GM12878 (cell line): ENCODE measurements around the gene ANKRD44. TPM values are rescaled to one million over a fixed set of nuclear protein-coding genes. Genes with fewer than 3 reads are reported as not detected.

Source experiments
- ATAC-seq: fragments of 200-7000 bp; cut with Tn5 transposase; 3 replicates; pipeline ENCODE4 v1.9.1; 2020; ENCODE audit warnings: mild to moderate bottlenecking, moderate library complexity
- BruUV-seq: library from RNA; stranded (reverse); fragments of 400-500 nt; replicated peaks from 2 replicates; lab custom pipeline; 2021; lab: Mats Ljungman, UMichigan
- CTCF ChIA-PET: fragments of 300-600 bp; sonication (Branson Sonifier 250); formaldehyde crosslinking; extraction: SDS; loops from one replicate; lab custom pipeline; 2021; ENCODE audit warnings: inconsistent platforms; lab: Yijun Ruan, JAX
- POLR2A ChIA-PET: fragments of 350-600 bp; formaldehyde crosslinking; extraction: SDS; loops from one replicate; lab custom pipeline; 2021; ENCODE audit warnings: inconsistent platforms; lab: Charles Lee
- RAD21 ChIA-PET: fragments of 300-600 bp; sonication (Branson Sonifier 250); formaldehyde crosslinking; loops from one replicate; lab custom pipeline; 2023; ENCODE audit warnings: antibody characterized with exemption; ENCODE audit not compliant: unreplicated experiment; lab: Charles Lee
- SMC1A ChIA-PET: fragments of 300-600 bp; sonication (Branson Sonifier 250); formaldehyde crosslinking; loops from one replicate; lab custom pipeline; 2023; ENCODE audit not compliant: unreplicated experiment, uncharacterized antibody; lab: Charles Lee
- DNase-seq: peaks from one replicate; pipeline ENCODE4 v3.0.0-alpha.2; 2011; ENCODE audit warnings: low read depth, low spot score
- FAIRE-seq: peaks from 3 replicates; lab custom pipeline; 2011; peaks lifted over from hg19 to GRCh38; lab: Jason Lieb, UNC
- H2AFZ ChIP-seq: 2 replicates; pipeline ENCODE4 v1.6.0; 2011; ENCODE audit warnings: low read depth, low read length, control low read depth; ENCODE audit not compliant: control insufficient read depth
- H3K27ac ChIP-seq: 2 replicates; pipeline ENCODE4 v1.5.1; 2011; ENCODE audit warnings: control low read depth; ENCODE audit not compliant: control insufficient read depth, insufficient read depth
- H3K27me3 ChIP-seq, 2 experiments: replicated peaks in 1 of 2; 2 replicates each; pipeline versions ENCODE4 v1.6.0 to v1.6.1; 2011; ENCODE audit warnings: low read length in 1 of 2; ENCODE audit not compliant: control insufficient read depth in 2 of 2, insufficient read depth in 2 of 2
- H3K36me3 ChIP-seq, 2 experiments: 2 replicates each; pipeline ENCODE4 v1.5.1; 2011; ENCODE audit warnings: low read length in 1 of 2; ENCODE audit not compliant: control insufficient read depth in 2 of 2, insufficient read depth in 2 of 2
- H3K4me1 ChIP-seq: 2 replicates; pipeline ENCODE4 v1.6.1; 2011; ENCODE audit warnings: mild to moderate bottlenecking, low read length, moderate library complexity, mixed read lengths; ENCODE audit not compliant: control insufficient read depth, insufficient read depth
- H3K4me2 ChIP-seq: 2 replicates; pipeline ENCODE4 v1.6.0; 2011; ENCODE audit warnings: control low read depth; ENCODE audit not compliant: control insufficient read depth, insufficient read depth
- H3K4me3 ChIP-seq: fragments of 200-600 bp; sonication (generic); 2 replicates; pipeline ENCODE4 v1.5.1; 2016
- H3K79me2 ChIP-seq: 2 replicates; pipeline ENCODE4 v1.6.0; 2011; ENCODE audit warnings: low read length; ENCODE audit not compliant: control insufficient read depth, insufficient read depth
- H3K9ac ChIP-seq: 2 replicates; pipeline ENCODE4 v1.8.0; 2011; ENCODE audit warnings: low read length, control low read depth, mixed read lengths; ENCODE audit not compliant: control insufficient read depth, insufficient read depth
- H3K9me3 ChIP-seq: replicated peaks from 3 replicates; pipeline ENCODE4 v1.5.1; 2011; ENCODE audit warnings: mild to moderate bottlenecking, low read length; ENCODE audit not compliant: control insufficient read depth, insufficient read depth
- H4K20me1 ChIP-seq: 2 replicates; pipeline ENCODE4 v1.6.0; 2011; ENCODE audit not compliant: control insufficient read depth, insufficient read depth
- BCL11A ChIP-seq: IDR thresholded peaks from 2 replicates; pipeline ENCODE4 v1.6.1; 2011; ENCODE audit warnings: low read depth, low read length
- CHD4 ChIP-seq: fragments of 200-600 bp; sonication (generic); IDR thresholded peaks from 2 replicates; pipeline ENCODE4 v1.6.1; 2016; ENCODE audit warnings: mild to moderate bottlenecking
- ESRRA ChIP-seq: IDR thresholded peaks from 2 replicates; pipeline ENCODE4 v1.6.1; 2012; ENCODE audit warnings: mild to moderate bottlenecking, low read length, improper control_type of control experiment
- HDGF ChIP-seq: fragments of 450-650 bp; IDR thresholded peaks from 2 replicates; pipeline ENCODE4 v1.6.1; 2016; ENCODE audit warnings: antibody characterized with exemption
- MLLT1 ChIP-seq: fragments of 450-650 bp; IDR thresholded peaks from 2 replicates; pipeline ENCODE4 v1.6.1; 2016; ENCODE audit warnings: mild to moderate bottlenecking
- MTA2 ChIP-seq: fragments of 450-650 bp; IDR thresholded peaks from 2 replicates; pipeline ENCODE4 v1.6.1; 2016; ENCODE audit warnings: low read depth, mild to moderate bottlenecking, moderate library complexity
- NR2C1 ChIP-seq: fragments of 450-650 bp; IDR thresholded peaks from 2 replicates; pipeline ENCODE4 v1.6.1; 2017; ENCODE audit warnings: antibody characterized with exemption, mild to moderate bottlenecking, moderate library complexity
- NR2F1 ChIP-seq: fragments of 450-650 bp; conservative IDR thresholded peaks from 2 replicates; pipeline ENCODE4 v1.6.1; 2017; ENCODE audit warnings: mild to moderate bottlenecking
- TCF7 ChIP-seq: IDR thresholded peaks from 2 replicates; pipeline ENCODE4 v1.6.1; 2014; ENCODE audit warnings: antibody characterized with exemption, borderline replicate concordance
- YBX1 ChIP-seq: fragments of 450-650 bp; IDR thresholded peaks from 2 replicates; pipeline ENCODE4 v1.6.1; 2016; ENCODE audit warnings: antibody characterized with exemption
- ZBTB33 ChIP-seq: fragments of 450-650 bp; IDR thresholded peaks from 2 replicates; pipeline ENCODE4 v1.6.1; 2017; ENCODE audit warnings: mild to moderate bottlenecking
- WGBS: methylation state at CpG from one replicate; pipeline ENCODE4 v1.1.6; 2016; ENCODE audit warnings: low lambda C conversion rate; ENCODE audit not compliant: insufficient replicate concordance, insufficient coverage; ENCODE audit errors: missing lambda C conversion rate; 5-methylcytosine and 5-hydroxymethylcytosine counted together
- in situ Hi-C: fragments of 300-500 bp; cut with MboI; formaldehyde crosslinking; loops from 9 replicates; pipeline ENCODE4 v1.14.3; 2018; ENCODE audit warnings: mixed read lengths
- intact Hi-C: fragments of 100-400 bp; cut with micrococcal nuclease; formaldehyde crosslinking; loops from one replicate; pipeline ENCODE4 v1.14.2; 2022; ENCODE audit not compliant: unreplicated experiment
- polyA plus RNA-seq, 11 experiments: library from polyadenylated mRNA; depleted of rRNA in 4 of 11; unstranded in 6 of 11; stranded (reverse) in 5 of 11; fragments of >200 nt; fragmentation: Nextera tagmentation in 4 of 11; fragmentation: Illumina TruSeq in 1 of 11; extraction: Ambion mirVana in 4 of 11; extraction: Trizol in 1 of 11; gene quantifications; 1 replicate in 1 of 11; 2 replicates in 10 of 11; pipeline versions ENCODE4 v1.2.1 to v1.2.3, GENCODE V29; 2011 to 2016; ENCODE audit warnings: inconsistent platforms in 2 of 11, missing spikeins in 2 of 11, low read depth in 1 of 11
- total RNA-seq, 4 experiments: library from RNA; depleted of rRNA in 3 of 4; stranded (reverse); fragments of >200 nt in 3 of 4; fragmentation: Illumina TruSeq in 1 of 4; extraction: Trizol in 1 of 4; gene quantifications; 2 replicates each; pipeline versions ENCODE4 v1.2.1 to v1.2.3, GENCODE V29; 2013 to 2021
- TF ChIP-seq, protein P1 (sequence below): IDR thresholded peaks from 2 replicates; pipeline ENCODE4 v1.6.1; 2012; ENCODE audit warnings: low read depth, low read length, improper control_type of control experiment
- TF ChIP-seq, protein P2 (sequence below): IDR thresholded peaks from 2 replicates; pipeline ENCODE4 v1.6.1; 2012; ENCODE audit warnings: improper control_type of control experiment, low read depth, low read length; ENCODE audit not compliant: insufficient replicate concordance
- TF ChIP-seq, protein P3 (sequence below): fragments of 450-650 bp; IDR thresholded peaks from 2 replicates; pipeline ENCODE4 v1.6.1; 2018; ENCODE audit warnings: borderline replicate concordance, mild to moderate bottlenecking; ENCODE audit not compliant: partially characterized antibody

ANKRD44 gene
- total and polyA plus RNA-seq, 10 of the 15 experiments (the other 5 are each of a cell fraction or from before 2014, with no cell fraction given), result 19.1 to 99.1 (median 59.6) TPM

DNA sequence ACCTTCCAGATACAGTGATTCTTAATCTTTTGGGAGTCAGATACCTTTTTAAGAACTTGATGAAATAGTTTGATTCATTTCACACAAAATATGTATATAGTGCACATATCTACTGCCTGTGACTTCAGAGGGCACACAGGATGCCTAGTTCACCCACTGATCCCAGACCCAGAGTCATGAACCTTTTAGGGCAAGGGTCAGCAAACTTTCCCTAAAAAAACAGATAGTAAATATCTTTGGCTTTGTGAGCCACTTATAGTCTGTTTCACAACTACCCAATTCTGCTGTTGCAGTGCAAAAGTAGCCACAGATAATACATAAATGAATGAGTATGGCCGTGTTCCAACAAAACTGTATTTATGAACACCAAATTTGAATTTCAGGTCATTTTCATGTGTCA lies 124.9 kb downstream of the ANKRD44 start:
- Histone ChIP-seq H3K4me2 (no peak overlapping the region), H3K79me2 (peaks cover 35% of the 10 kb centered on the region), H2AFZ (no peak overlapping the region), H3K9ac (no peak overlapping the region), H3K27me3 (no peaks in the 10 kb centered on the region), H4K20me1 (no peaks in the 10 kb centered on the region), H3K4me3 (no peak overlapping the region), H3K27ac (no peak overlapping the region), H3K36me3 (peaks cover 4 to 11% of the 10 kb centered on the region in 2 experiments; a peak in 3 of 4 replicates), H3K4me1 (no peaks in the 10 kb centered on the region), H3K9me3 (no peaks in the 10 kb centered on the region)
- SMC1A ChIA-PET, result interaction anchor here (20.9 kb wide), 1 partner anchor 71 kb away, joined by 478 read pairs; no protein-coding TSS in a partner anchor
- intact Hi-C loops, result no loop called here
- RAD21 ChIA-PET, result no interaction called here
- BruUV-seq, result no TSS peak
- no peak for DNase-seq
- FAIRE-seq, result no peak
- no peak for ATAC-seq
- POLR2A ChIA-PET, result interaction anchor here (0.5 to 1.3 kb wide), 2 partner anchors 32 to 149 kb away, joined by 3 read pairs; no protein-coding TSS in a partner anchor
- WGBS, result 32% methylated on average over 1 of the region's 1 CpG
- CTCF ChIA-PET, result interaction anchor here (1.4 kb wide), 1 partner anchor 72 kb away, joined by 4 read pairs; no protein-coding TSS in a partner anchor
- in situ Hi-C loops, result no loop called here
- TF ChIP-seq, protein P1, sequence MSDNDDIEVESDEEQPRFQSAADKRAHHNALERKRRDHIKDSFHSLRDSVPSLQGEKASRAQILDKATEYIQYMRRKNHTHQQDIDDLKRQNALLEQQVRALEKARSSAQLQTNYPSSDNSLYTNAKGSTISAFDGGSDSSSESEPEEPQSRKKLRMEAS, result no peak
- TF ChIP-seq MLLT1 (no peak), NR2C1 (no peak), HDGF (no peak), YBX1 (no peak), BCL11A (no peak), CHD4 (no peak), TCF7 (no peak), ESRRA (no peak), NR2F1 (no peak), MTA2 (no peak), ZBTB33 (no peak)
- TF ChIP-seq, protein P2, sequence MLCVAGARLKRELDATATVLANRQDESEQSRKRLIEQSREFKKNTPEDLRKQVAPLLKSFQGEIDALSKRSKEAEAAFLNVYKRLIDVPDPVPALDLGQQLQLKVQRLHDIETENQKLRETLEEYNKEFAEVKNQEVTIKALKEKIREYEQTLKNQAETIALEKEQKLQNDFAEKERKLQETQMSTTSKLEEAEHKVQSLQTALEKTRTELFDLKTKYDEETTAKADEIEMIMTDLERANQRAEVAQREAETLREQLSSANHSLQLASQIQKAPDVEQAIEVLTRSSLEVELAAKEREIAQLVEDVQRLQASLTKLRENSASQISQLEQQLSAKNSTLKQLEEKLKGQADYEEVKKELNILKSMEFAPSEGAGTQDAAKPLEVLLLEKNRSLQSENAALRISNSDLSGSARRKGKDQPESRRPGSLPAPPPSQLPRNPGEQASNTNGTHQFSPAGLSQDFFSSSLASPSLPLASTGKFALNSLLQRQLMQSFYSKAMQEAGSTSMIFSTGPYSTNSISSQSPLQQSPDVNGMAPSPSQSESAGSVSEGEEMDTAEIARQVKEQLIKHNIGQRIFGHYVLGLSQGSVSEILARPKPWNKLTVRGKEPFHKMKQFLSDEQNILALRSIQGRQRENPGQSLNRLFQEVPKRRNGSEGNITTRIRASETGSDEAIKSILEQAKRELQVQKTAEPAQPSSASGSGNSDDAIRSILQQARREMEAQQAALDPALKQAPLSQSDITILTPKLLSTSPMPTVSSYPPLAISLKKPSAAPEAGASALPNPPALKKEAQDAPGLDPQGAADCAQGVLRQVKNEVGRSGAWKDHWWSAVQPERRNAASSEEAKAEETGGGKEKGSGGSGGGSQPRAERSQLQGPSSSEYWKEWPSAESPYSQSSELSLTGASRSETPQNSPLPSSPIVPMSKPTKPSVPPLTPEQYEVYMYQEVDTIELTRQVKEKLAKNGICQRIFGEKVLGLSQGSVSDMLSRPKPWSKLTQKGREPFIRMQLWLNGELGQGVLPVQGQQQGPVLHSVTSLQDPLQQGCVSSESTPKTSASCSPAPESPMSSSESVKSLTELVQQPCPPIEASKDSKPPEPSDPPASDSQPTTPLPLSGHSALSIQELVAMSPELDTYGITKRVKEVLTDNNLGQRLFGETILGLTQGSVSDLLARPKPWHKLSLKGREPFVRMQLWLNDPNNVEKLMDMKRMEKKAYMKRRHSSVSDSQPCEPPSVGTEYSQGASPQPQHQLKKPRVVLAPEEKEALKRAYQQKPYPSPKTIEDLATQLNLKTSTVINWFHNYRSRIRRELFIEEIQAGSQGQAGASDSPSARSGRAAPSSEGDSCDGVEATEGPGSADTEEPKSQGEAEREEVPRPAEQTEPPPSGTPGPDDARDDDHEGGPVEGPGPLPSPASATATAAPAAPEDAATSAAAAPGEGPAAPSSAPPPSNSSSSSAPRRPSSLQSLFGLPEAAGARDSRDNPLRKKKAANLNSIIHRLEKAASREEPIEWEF, result no peak
- TF ChIP-seq, protein P3, sequence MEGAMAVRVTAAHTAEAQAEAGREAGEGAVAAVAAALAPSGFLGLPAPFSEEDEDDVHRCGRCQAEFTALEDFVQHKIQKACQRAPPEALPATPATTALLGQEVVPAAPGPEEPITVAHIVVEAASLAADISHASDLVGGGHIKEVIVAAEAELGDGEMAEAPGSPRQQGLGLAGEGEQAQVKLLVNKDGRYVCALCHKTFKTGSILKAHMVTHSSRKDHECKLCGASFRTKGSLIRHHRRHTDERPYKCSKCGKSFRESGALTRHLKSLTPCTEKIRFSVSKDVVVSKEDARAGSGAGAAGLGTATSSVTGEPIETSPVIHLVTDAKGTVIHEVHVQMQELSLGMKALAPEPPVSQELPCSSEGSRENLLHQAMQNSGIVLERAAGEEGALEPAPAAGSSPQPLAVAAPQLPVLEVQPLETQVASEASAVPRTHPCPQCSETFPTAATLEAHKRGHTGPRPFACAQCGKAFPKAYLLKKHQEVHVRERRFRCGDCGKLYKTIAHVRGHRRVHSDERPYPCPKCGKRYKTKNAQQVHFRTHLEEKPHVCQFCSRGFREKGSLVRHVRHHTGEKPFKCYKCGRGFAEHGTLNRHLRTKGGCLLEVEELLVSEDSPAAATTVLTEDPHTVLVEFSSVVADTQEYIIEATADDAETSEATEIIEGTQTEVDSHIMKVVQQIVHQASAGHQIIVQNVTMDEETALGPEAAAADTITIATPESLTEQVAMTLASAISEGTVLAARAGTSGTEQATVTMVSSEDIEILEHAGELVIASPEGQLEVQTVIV, result no peak
